KMS-11 (cell line): ENCODE measurements around the gene GEMIN7.

Experiments used
- H2AFZ ChIP-seq: fragments of 200-600 bp; sonication (generic); 2 replicates; pipeline ENCODE4 v1.6.1; 2016; ENCODE audit warnings: antibody characterized with exemption, mixed run types, low read depth
- H3K27ac ChIP-seq: fragments of 200-600 bp; sonication (generic); 2 replicates; pipeline ENCODE4 v1.6.1; 2016; ENCODE audit warnings: mild to moderate bottlenecking, mixed run types
- H3K27me3 ChIP-seq: fragments of 200-600 bp; sonication (generic); 2 replicates; pipeline ENCODE4 v1.6.1; 2017; ENCODE audit warnings: mild to moderate bottlenecking, low read depth, mixed run types, moderate library complexity; ENCODE audit not compliant: insufficient read depth
- H3K36me3 ChIP-seq: fragments of 200-600 bp; sonication (generic); 2 replicates; pipeline ENCODE4 v1.6.1; 2017; ENCODE audit warnings: mild to moderate bottlenecking, mixed run types; ENCODE audit not compliant: insufficient read depth
- H3K4me1 ChIP-seq: fragments of 200-600 bp; sonication (generic); 2 replicates; pipeline ENCODE4 v1.6.1; 2016; ENCODE audit warnings: mild to moderate bottlenecking, low read depth, mixed run types; ENCODE audit not compliant: poor library complexity, severe bottlenecking
- H3K4me2 ChIP-seq: fragments of 200-600 bp; sonication (generic); 2 replicates; pipeline ENCODE4 v1.7.0; 2016; ENCODE audit warnings: mild to moderate bottlenecking, mixed run types
- H3K4me3 ChIP-seq: fragments of 200-600 bp; sonication (generic); IDR thresholded peaks from 2 replicates; pipeline ENCODE4 v1.6.1; 2017; ENCODE audit warnings: low read depth, low read length, mixed read lengths; ENCODE audit not compliant: insufficient read depth
- H3K79me2 ChIP-seq: fragments of 200-600 bp; sonication (generic); 2 replicates; pipeline ENCODE4 v1.6.1; 2016; ENCODE audit warnings: low read depth, mixed run types; ENCODE audit not compliant: insufficient read depth
- H3K9ac ChIP-seq: fragments of 200-600 bp; sonication (generic); 2 replicates; pipeline ENCODE4 v1.6.1; 2016; ENCODE audit warnings: mild to moderate bottlenecking, mixed run types
- H4K20me1 ChIP-seq: fragments of 200-600 bp; sonication (generic); 2 replicates; pipeline ENCODE4 v1.6.1; 2016; ENCODE audit warnings: mild to moderate bottlenecking, mixed run types; ENCODE audit not compliant: insufficient read depth
- CTCF ChIP-seq: fragments of 200-600 bp; sonication (generic); conservative IDR thresholded peaks from 2 replicates; pipeline ENCODE4 v1.6.1; 2017; ENCODE audit warnings: low read depth, mild to moderate bottlenecking, antibody characterized with exemption, low read length, moderate library complexity, mixed read lengths

GEMIN7 gene

GRCh38 chr19:45063851-45064801 is 14.9 kb upstream of the GEMIN7 start:
- peaks cover 12% of the 10 kb centered on the region for H3K36me3 ChIP-seq
- no peak overlapping the region for H3K9ac ChIP-seq
- no peak overlapping the region for H3K4me3 ChIP-seq
- H3K79me2 ChIP-seq = no peaks in the 10 kb centered on the region
- no peak for TF ChIP-seq CTCF
- peaks cover 10% of the 10 kb centered on the region for H3K4me1 ChIP-seq
- H3K27ac ChIP-seq = no peak overlapping the region
- H3K27me3 ChIP-seq = no peaks in the 10 kb centered on the region
- no peak overlapping the region for H2AFZ ChIP-seq
- H3K4me2 ChIP-seq = no peak overlapping the region
- H4K20me1 ChIP-seq = 0 out of 2 replicates have a peak, but pooled peaks cover 2% of the 10 kb centered on the region

GRCh38 chr19:45066921-45067661 is 12.0 kb upstream of the GEMIN7 start:
- Histone ChIP-seq H3K4me2 (no peak overlapping the region), H2AFZ (no peak overlapping the region), H3K27ac (no peak overlapping the region), H3K4me1 (no peaks in the 10 kb centered on the region), H4K20me1 (no peaks in the 10 kb centered on the region), H3K27me3 (no peaks in the 10 kb centered on the region), H3K79me2 (no peaks in the 10 kb centered on the region), H3K36me3 (peaks cover 6% of the 10 kb centered on the region), H3K9ac (no peak overlapping the region), H3K4me3 (no peak overlapping the region)
- TF ChIP-seq CTCF = no peak

- no peak overlapping the region for H3K27ac ChIP-seq
- H2AFZ ChIP-seq = no peak overlapping the region
- no peaks in the 10 kb centered on the region for H3K27me3 ChIP-seq
- H3K4me2 ChIP-seq = no peak overlapping the region
- H3K36me3 ChIP-seq = peaks cover 6% of the 10 kb centered on the region; the same call in 1 of the 2 replicates
- no peak for TF ChIP-seq CTCF
- H3K4me3 ChIP-seq = no peak overlapping the region
- H3K4me1 ChIP-seq = no peaks in the 10 kb centered on the region
- H3K79me2 ChIP-seq = peaks cover 7% of the 10 kb centered on the region; the same call in 1 of the 2 replicates
- no peak overlapping the region for H3K9ac ChIP-seq
- H4K20me1 ChIP-seq = no peaks in the 10 kb centered on the region
Measured at GRCh38 chr19:45068041-45068440, 11.0 kb upstream of the GEMIN7 start.

GRCh38 chr19:45069056-45069455 is 10.0 kb upstream of the GEMIN7 start:
- Histone ChIP-seq H3K36me3 (peaks cover 6% of the 10 kb centered on the region; the same call in 1 of the 2 replicates), H3K9ac (no peak overlapping the region), H3K4me1 (peaks cover 8% of the 10 kb centered on the region), H2AFZ (no peak overlapping the region), H3K27ac (no peak overlapping the region), H3K4me2 (no peak overlapping the region), H4K20me1 (no peaks in the 10 kb centered on the region), H3K79me2 (peaks cover 17% of the 10 kb centered on the region; the same call in 1 of the 2 replicates), H3K4me3 (no peak overlapping the region), H3K27me3 (no peaks in the 10 kb centered on the region)
- no peak for TF ChIP-seq CTCF
